ENCODE measurements around the gene HOXB5. TPM values are rescaled to one million over a fixed set of nuclear protein-coding genes. Genes with fewer than 3 reads are reported as not detected.

Gene HOXB5
- total RNA-seq, 4 donors from 2014 or later, result 0.11 to 1.6 (median 0.49) TPM; not detected in 1

GRCh38 chr17:48628649-48629410 lies 35.3 kb upstream of the HOXB5 start:
- Histone ChIP-seq H3K9me3 (no peaks in the 10 kb centered on the region), H3K4me1 (peaks cover 14 to 20% of the 10 kb centered on the region in 2 donors), H3K4me3 (replicated peaks in 1 of 3) (no peak overlapping the region), H3K27ac (no peak overlapping the region), H3K27me3 (peaks cover 77% of the 10 kb centered on the region), H3K36me3 (no peaks in the 10 kb centered on the region)
- 10 to 23% methylated on average over 5 of the region's 5 CpGs for WGBS, 2 donors
- TF ChIP-seq POLR2A (IDR thresholded peaks at IDR 0.05) (no peak), CTCF (IDR thresholded peaks at IDR 0.05) (no peak)
- no peak for DNase-seq
- intact Hi-C loops (cut with DNase I), result no loop called here

GRCh38 chr17:48627623-48628521 lies 34.3 kb upstream of the HOXB5 start:
- peaks cover 10 to 20% of the 10 kb centered on the region in 2 donors for H3K4me1 ChIP-seq
- no peak for DNase-seq
- intact Hi-C loops (cut with DNase I), result no loop called here
- H3K27ac ChIP-seq, result no peak overlapping the region
- 15 to 20% methylated on average over 27 of the region's 27 CpGs for WGBS, 2 donors
- peaks cover 72% of the 10 kb centered on the region for H3K27me3 ChIP-seq
- H3K9me3 ChIP-seq, result no peaks in the 10 kb centered on the region
- no peaks in the 10 kb centered on the region for H3K36me3 ChIP-seq
- TF ChIP-seq CTCF (IDR thresholded peaks at IDR 0.05), result no peak
- TF ChIP-seq POLR2A (IDR thresholded peaks at IDR 0.05), result no peak
- no peak overlapping the region for H3K4me3 ChIP-seq (replicated peaks in 1 of 3)

GRCh38 chr17:48627118-48627597 lies 33.6 kb upstream of the HOXB5 start:
- no peak overlapping the region for H3K27ac ChIP-seq
- no peak for DNase-seq
- no peak overlapping the region for H3K4me3 ChIP-seq (replicated peaks in 1 of 3)
- peaks cover 10 to 20% of the 10 kb centered on the region in 2 donors for H3K4me1 ChIP-seq
- 11 to 21% methylated on average over 5 of the region's 5 CpGs for WGBS, 2 donors
- intact Hi-C loops (cut with DNase I), result no loop called here
- TF ChIP-seq POLR2A (IDR thresholded peaks at IDR 0.05) (no peak), CTCF (IDR thresholded peaks at IDR 0.05) (no peak)
- H3K36me3 ChIP-seq, result no peaks in the 10 kb centered on the region
- H3K27me3 ChIP-seq, result peaks cover 71% of the 10 kb centered on the region
- no peaks in the 10 kb centered on the region for H3K9me3 ChIP-seq

GRCh38 chr17:48626245-48627117 lies 32.9 kb upstream of the HOXB5 start, which contains the start of gene HOXB9:
Gene HOXB9, minus strand, starts transcription at chr17:48626358. Its CDS starts 89 bp downstream, at chr17:48626269.
- 2 to 3% methylated on average over 10 to 27 of the region's 50 CpGs for WGBS, 2 donors
- H3K4me3 ChIP-seq (replicated peaks in 1 of 3), result peak within 1 kb of the TSS in 1 of 3 donors; percentile 10
- no peak within 1 kb of the TSS for H3K27ac ChIP-seq
- H3K4me1 ChIP-seq, result peaks cover 10 to 20% of the 10 kb centered on the region in 2 donors
- intact Hi-C loops (cut with DNase I), result no loop called here
- H3K27me3 ChIP-seq, result peaks cover 74% of the 10 kb centered on the region
- no peak for TF ChIP-seq CTCF (IDR thresholded peaks at IDR 0.05)
- TF ChIP-seq POLR2A (IDR thresholded peaks at IDR 0.05), result no peak
- H3K36me3 ChIP-seq, result no peaks in the 10 kb centered on the region
- no peaks in the 10 kb centered on the region for H3K9me3 ChIP-seq
- no peak for DNase-seq
